GM18502 (cell line): ENCODE results near the gene ZNF491.
"Not testable (repeated sequence)": the region's sequence is repeated elsewhere in the genome, so short reads cannot be mapped to it uniquely, and the experiment has no call there.

Experiments
- ATAC-seq: cut with Tn5 transposase; IDR thresholded peaks from one replicate; pipeline ENCODE4 v1.9.1; 2021; ENCODE audit warnings: mild to moderate bottlenecking; ENCODE audit not compliant: unreplicated experiment, poor library complexity

Gene ZNF491

GRCh38 chr19:11797491-11797890 lies 832 bp upstream of the ZNF491 start:
- ATAC-seq = peak; percentile 47

- ATAC-seq = no peak
Measured at GRCh38 chr19:11806354-11807098, 8.2 kb downstream of the ZNF491 start.

- no peak for ATAC-seq
Measured at GRCh38 chr19:11807099-11807380, 8.7 kb downstream of the ZNF491 start.

DNA sequence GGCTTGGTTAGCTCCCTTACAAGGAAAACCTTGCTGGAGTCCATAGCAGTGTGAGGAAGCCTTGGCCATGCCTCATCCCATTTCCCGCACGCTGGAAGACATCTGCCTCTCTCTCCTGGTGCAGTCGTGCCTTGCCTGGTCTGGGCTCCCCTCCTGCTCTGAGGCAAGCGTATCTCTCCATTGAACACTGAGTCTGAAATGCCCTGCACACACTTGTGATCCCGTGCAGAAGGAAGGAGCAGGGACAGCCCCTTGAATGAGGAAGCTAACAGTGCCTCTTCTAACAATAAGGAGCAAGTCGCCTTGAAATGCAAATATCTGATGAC lies 15.3 kb downstream of the ZNF491 start:
- peak; percentile 38 for ATAC-seq

DNA sequence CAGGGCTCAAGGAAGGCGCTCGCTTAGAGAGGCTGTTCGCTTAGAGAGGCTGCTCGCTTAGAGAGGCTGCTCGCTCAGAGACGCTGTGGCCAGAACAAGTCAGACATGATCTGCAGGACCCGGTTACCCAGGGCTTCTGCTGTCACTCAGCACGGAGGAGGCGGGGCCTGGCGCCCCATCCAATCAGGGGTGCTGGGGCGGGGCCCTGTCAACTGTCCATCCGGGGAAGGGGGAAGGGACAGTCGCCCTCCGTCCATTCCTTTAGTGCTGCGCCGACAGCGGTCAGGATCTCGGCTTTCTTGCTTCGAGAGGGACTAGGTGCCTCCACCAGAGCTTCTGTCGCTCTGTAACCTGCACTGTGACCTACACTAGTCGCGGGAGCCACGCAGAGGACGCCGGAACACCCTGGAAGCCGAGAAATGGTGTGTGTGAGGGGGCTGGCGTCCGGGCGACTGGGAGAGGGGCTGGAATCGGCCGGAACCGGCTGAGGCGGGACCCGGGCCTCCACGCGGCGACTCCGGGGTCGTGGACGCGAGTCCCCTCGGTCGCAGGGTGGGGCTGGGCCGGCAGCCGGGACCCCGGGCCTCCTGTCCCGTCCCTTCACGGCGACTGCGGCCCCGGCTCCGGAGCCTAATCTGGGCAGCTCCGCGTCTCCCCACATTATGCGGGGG lies 15.8 kb downstream of the ZNF491 start, which contains the start of gene ZNF440:
Gene ZNF440 (plus strand): TSS at position 245 of the 671 bp plus-strand sequence. CDS start 175 bp downstream, at position 420.
- ATAC-seq = peak; percentile 96

DNA sequence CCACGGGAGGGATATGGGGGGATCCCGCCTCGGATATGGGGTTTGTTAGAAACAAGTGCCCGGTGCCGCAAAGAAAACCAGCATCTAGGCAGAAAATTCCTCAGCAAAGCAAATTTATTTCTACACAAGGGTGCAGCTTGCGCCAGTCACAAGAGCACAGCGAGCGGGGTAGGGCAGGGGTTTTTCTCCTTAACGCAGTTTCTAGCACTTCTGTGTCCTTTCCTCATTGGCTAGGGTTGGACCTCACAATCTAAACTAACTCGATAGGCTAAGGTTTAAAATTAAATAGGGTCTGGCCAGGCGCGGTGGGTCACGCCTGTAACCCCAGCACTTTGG lies 16.3 kb downstream of the ZNF491 start:
- ATAC-seq = no peak

DNA sequence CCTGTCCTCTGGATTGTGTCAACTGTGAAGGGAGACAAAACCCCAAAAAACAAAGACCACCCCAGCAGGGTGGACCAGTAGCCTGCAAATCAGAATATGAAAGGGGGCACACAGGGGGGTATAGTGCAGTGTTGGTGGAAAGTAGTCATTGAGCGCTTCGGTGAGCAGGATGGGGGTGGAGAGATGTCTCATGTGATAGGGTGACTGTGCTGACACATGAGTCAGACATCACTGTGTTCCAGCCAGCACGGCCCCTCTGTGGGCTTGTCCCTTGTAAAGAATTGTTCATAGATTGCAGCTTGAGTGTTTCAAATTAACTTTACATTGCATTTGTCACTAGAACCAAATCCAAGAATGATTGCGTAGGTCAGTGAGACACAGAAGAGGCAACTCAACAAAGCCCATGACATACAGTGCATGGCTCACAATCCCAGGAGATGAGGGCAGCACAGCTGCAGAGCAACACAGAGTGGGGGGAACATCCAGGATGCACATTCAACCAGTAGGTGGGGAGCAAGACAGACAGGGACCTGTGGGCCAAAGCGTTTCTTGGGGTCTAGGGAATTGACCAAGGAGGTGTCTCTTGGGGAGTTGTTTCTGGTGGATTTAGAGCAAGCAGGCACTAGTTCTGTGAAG lies 23.3 kb downstream of the ZNF491 start:
- no peak for ATAC-seq

GRCh38 chr19:11828957-11829876 lies 30.9 kb downstream of the ZNF491 start:
- ATAC-seq = not testable (repeated sequence)

DNA sequence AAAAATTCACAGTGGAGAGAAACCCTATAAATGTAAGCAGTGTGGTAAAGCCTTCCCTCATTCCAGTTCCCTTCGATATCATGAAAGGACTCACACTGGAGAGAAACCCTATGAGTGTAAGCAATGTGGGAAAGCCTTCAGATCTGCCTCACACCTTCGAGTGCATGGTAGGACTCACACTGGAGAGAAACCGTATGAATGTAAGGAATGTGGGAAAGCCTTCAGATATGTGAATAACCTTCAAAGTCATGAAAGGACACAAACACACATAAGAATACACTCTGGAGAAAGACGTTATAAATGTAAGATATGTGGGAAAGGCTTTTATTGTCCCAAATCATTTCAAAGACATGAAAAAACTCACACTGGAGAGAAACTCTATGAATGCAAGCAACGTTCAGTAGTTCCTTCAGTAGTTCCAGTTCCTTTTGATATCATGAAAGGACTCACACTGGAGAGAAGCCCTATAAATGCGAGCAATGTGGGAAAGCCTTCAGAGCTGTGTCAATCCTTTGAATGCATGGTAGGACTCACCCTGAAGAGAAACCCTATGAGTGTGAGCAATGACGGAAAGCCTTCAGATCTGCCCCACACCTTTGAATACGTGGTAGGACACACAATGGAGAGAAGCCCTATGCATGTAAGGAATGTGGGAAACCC lies 34.1 kb downstream of the ZNF491 start:
- no peak for ATAC-seq

- no peak for ATAC-seq
Measured at GRCh38 chr19:11833541-11833940, 35.2 kb downstream of the ZNF491 start.

DNA sequence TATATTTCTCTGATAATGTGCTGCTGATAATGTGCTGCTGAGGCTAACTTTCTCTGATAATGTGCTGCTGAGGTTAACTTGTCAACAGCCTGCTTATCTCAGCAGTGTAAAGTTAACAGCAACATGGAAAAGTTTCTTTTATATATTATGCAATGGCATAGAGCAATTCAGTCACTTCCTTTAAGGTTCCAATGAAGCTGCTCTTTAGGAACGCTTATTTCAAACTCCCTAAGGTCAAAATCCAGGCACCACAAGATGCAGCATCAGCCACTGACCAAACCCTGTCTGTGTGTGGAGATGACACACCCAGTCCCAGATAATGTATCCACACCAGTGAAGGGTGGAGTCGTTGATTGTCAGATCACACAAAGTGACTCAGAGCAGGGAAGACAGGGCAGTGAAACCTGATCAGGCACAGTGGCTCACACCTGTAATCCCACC lies 37.3 kb downstream of the ZNF491 start:
- not testable (repeated sequence) for ATAC-seq

- no peak for ATAC-seq
Measured at GRCh38 chr19:11843722-11844121, 45.4 kb downstream of the ZNF491 start.

DNA sequence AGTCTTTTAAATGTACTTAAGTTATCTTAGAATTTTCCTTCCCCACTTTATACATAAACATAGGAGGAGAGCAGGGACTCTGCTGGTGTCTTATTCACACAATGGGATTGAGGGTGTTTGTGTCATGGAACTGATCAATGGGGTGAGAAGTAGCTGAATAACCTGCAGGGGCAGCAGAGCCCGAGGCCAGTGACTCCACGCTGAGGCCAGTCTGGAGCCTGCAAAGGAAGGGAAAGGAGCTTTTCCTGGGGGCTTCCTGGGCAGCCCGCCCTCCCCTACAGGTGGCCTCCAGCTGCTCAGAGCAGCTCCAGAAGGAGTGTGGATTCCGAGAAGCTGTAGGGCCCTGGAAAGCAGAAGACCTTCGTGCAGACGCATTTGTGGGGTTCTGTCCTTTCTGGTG lies 49.3 kb downstream of the ZNF491 start:
- not testable (repeated sequence) for ATAC-seq

GRCh38 chr19:11848200-11848593 lies 49.9 kb downstream of the ZNF491 start:
- ATAC-seq = no peak

DNA sequence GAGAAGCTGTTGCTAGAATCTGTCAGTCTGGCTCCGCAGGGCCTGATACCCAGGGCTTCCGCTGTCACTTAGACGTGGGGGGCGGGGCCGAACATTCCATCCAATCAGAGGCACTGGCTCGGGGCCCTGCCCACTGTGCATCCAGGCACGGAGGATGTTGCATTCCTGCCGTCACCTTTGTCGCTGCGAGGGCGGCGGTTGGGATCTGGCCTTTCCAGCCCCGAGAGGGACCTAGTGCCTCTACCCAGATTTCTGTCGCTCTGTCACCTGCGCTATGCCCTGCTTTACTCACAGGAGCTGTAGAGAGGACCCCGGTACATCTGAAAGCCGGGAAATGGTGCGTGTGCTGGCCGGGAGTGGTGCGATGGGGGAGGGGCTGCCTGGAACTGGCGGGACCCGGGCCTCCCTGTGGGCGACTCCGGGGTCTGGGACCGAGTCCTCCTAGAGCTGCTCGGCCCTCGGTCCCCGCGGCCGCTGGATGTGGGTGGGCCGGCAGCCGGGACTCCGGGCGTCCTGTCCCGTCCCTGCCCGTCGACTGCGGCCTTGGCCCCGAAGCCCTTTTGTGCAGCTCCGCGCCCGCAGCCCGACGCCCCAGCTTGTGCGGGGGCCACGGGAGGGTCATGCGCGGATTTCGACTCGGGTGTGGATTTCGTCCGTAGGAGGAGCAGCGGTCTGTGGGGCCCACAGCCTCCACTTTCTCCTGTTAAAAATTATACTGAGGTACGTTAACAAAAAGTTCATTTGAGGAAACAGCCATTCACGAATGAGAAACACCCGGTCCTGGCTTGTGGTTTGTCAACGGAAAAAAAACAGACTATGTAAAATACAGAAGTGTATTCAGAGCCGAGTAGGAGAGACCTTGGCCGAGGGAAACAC lies 50.5 kb downstream of the ZNF491 start, which contains the start of gene ZNF439:
Gene ZNF439 (plus strand): TSS at position 133 of the 876 bp plus-strand sequence. CDS start 142 bp downstream, at position 275.
- peak; percentile 85 for ATAC-seq

- not testable (repeated sequence) for ATAC-seq
Measured at GRCh38 chr19:11850289-11850688, 52.0 kb downstream of the ZNF491 start.

DNA sequence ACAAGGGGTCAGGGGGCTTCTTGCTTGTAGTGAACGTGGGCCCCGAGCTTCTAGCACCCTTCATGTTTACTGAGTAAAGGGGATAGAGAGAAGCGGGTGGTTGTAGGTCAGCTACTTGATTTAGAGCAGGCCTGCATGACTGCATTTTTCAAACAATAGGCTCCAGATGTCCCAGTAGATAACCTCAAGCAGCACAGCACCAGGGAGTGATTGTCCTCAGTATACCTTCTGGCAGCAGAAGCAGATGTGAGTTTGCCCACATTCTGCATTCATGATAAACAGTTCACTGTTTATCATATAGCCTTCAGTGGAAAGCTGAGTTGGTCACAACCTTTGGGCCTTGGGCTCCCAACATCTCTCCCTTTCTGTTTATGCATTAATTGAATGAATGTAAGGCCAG lies 55.0 kb downstream of the ZNF491 start:
- ATAC-seq = no peak

- ATAC-seq = no peak
Measured at GRCh38 chr19:11856596-11857250, 58.4 kb downstream of the ZNF491 start.
